Neutrophil (primary cell): ENCODE data around the gene MBD6.
"Not testable (repeated sequence)": the region's sequence is repeated elsewhere in the genome, so short reads cannot be mapped to it uniquely, and the experiment has no call there.

Experiments used
- H3K27ac ChIP-seq: fragments of 200-600 bp; sonication (generic); 2 replicates; pipeline ENCODE4 v1.5.1; 2016; ENCODE audit warnings: mild to moderate bottlenecking, moderate library complexity
- H3K27me3 ChIP-seq: fragments of 200-600 bp; sonication (generic); 2 replicates; pipeline ENCODE4 v1.6.0; 2016; ENCODE audit warnings: mild to moderate bottlenecking
- H3K36me3 ChIP-seq: fragments of 200-600 bp; sonication (generic); 2 replicates; pipeline ENCODE4 v1.5.1; 2017
- H3K4me1 ChIP-seq, 2 experiments: fragments of 200-600 bp in 1 of 2; sonication (generic) in 1 of 2; 1 replicate in 1 of 2; 2 replicates in 1 of 2; pipeline versions ENCODE4 v1.5.1 to v1.6.1; 2013 to 2016; ENCODE audit warnings: low read depth in 1 of 2, low read length in 1 of 2, mild to moderate bottlenecking in 1 of 2, moderate library complexity in 1 of 2; ENCODE audit not compliant: control insufficient read depth in 1 of 2, insufficient read depth in 1 of 2
- H3K4me3 ChIP-seq, 2 experiments: fragments of 200-600 bp in 1 of 2; sonication (generic) in 1 of 2; 1 replicate in 1 of 2; 2 replicates in 1 of 2; pipeline ENCODE4 v1.5.1; 2013 to 2016; ENCODE audit warnings: low read depth in 1 of 2, low read length in 1 of 2, mild to moderate bottlenecking in 1 of 2, moderate library complexity in 1 of 2
- H3K9me3 ChIP-seq: fragments of 200-600 bp; sonication (generic); 2 replicates; pipeline ENCODE4 v1.5.1; 2016
- CTCF ChIP-seq: fragments of 200-600 bp; sonication (generic); IDR thresholded peaks from 2 replicates; pipeline ENCODE4 v1.5.1; 2016; ENCODE audit warnings: antibody characterized with exemption

MBD6 gene

GRCh38 chr12:57511588-57512325 is 10.9 kb upstream of the MBD6 start:
- peaks cover 86% of the 10 kb centered on the region for H3K36me3 ChIP-seq
- no peaks in the 10 kb centered on the region for H3K4me1 ChIP-seq
- no peak for TF ChIP-seq CTCF
- H3K27ac ChIP-seq: no peak overlapping the region
- no peaks in the 10 kb centered on the region for H3K9me3 ChIP-seq
- no peaks in the 10 kb centered on the region for H3K27me3 ChIP-seq
- no peak overlapping the region for H3K4me3 ChIP-seq

GRCh38 chr12:57512665-57513064 is 10.0 kb upstream of the MBD6 start:
- H3K4me3 ChIP-seq: no peak overlapping the region
- TF ChIP-seq CTCF: no peak
- H3K27me3 ChIP-seq: no peaks in the 10 kb centered on the region
- no peak overlapping the region for H3K27ac ChIP-seq
- H3K9me3 ChIP-seq: no peaks in the 10 kb centered on the region
- H3K36me3 ChIP-seq: peaks cover 94% of the 10 kb centered on the region
- H3K4me1 ChIP-seq: no peaks in the 10 kb centered on the region

GRCh38 chr12:57513266-57513665 is 9.4 kb upstream of the MBD6 start:
- Histone ChIP-seq H3K9me3 (no peaks in the 10 kb centered on the region), H3K36me3 (peaks cover 96% of the 10 kb centered on the region), H3K4me1 (peaks cover 2 to 3% of the 10 kb centered on the region in 2 experiments), H3K27me3 (no peaks in the 10 kb centered on the region), H3K4me3 (no peak overlapping the region), H3K27ac (no peak overlapping the region)
- no peak for TF ChIP-seq CTCF

GRCh38 chr12:57513677-57514076 is 8.9 kb upstream of the MBD6 start:
- H3K27me3 ChIP-seq, H3K4me1 ChIP-seq, H3K9me3 ChIP-seq, H3K4me3 ChIP-seq, H3K27ac ChIP-seq: not testable (repeated sequence)
- peaks cover 99% of the 10 kb centered on the region for H3K36me3 ChIP-seq

- Histone ChIP-seq H3K36me3 (peaks cover 94% of the 10 kb centered on the region), H3K4me1 (peaks cover 12% of the 10 kb centered on the region in 2 experiments), H3K27ac (peak overlapping the region; percentile 100)
- H3K27me3 ChIP-seq, H3K9me3 ChIP-seq, H3K4me3 ChIP-seq: not testable (repeated sequence)
Observed at GRCh38 chr12:57514246-57514645, 8.4 kb upstream of the MBD6 start.

- no peak overlapping the region for H3K4me3 ChIP-seq
- peak overlapping the region; percentile 100 for H3K27ac ChIP-seq
- H3K9me3 ChIP-seq: no peaks in the 10 kb centered on the region
- H3K27me3 ChIP-seq: no peaks in the 10 kb centered on the region
- peaks cover 88% of the 10 kb centered on the region for H3K36me3 ChIP-seq
- no peak for TF ChIP-seq CTCF
- H3K4me1 ChIP-seq: peaks cover 15 to 18% of the 10 kb centered on the region in 2 experiments
Observed at GRCh38 chr12:57514720-57515407, 7.8 kb upstream of the MBD6 start.
